GM23248 (cell line): ENCODE data around the gene ACVRL1. TPM values are rescaled to one million over a fixed set of nuclear protein-coding genes. Genes with fewer than 3 reads are reported as not detected.

ENCODE experiments used
- DNase-seq: peaks from one replicate; pipeline ENCODE4 v3.0.0-alpha.2; 2015
- H2AFZ ChIP-seq: fragments of 200-600 bp; sonication (generic); 2 replicates; pipeline ENCODE4 v1.6.1; 2016; ENCODE audit warnings: antibody characterized with exemption
- H3F3A ChIP-seq: fragments of 200-600 bp; sonication (generic); 2 replicates; pipeline ENCODE4 v1.6.1; 2016; ENCODE audit warnings: mild to moderate bottlenecking, antibody characterized with exemption, mixed run types; ENCODE audit not compliant: insufficient read depth
- H3K27ac ChIP-seq: fragments of 200-600 bp; sonication (generic); 2 replicates; pipeline ENCODE4 v1.5.1; 2016; ENCODE audit warnings: mild to moderate bottlenecking
- H3K27me3 ChIP-seq: fragments of 200-600 bp; sonication (generic); replicated peaks from 2 replicates; pipeline ENCODE4 v1.6.1; 2016; ENCODE audit warnings: mild to moderate bottlenecking; ENCODE audit not compliant: insufficient read depth
- H3K36me3 ChIP-seq: fragments of 200-600 bp; sonication (generic); 2 replicates; pipeline ENCODE4 v1.6.1; 2016; ENCODE audit warnings: low read depth, mild to moderate bottlenecking
- H3K4me1 ChIP-seq: fragments of 200-600 bp; sonication (generic); 2 replicates; pipeline ENCODE4 v1.6.1; 2016; ENCODE audit warnings: mild to moderate bottlenecking; ENCODE audit not compliant: insufficient read depth
- H3K4me2 ChIP-seq: fragments of 200-600 bp; sonication (generic); one replicate; pipeline ENCODE4 v1.6.1; 2016; ENCODE audit warnings: mild to moderate bottlenecking; ENCODE audit not compliant: unreplicated experiment
- H3K4me3 ChIP-seq: fragments of 200-600 bp; sonication (generic); 2 replicates; pipeline ENCODE4 v1.5.1; 2016; ENCODE audit warnings: mild to moderate bottlenecking
- H3K79me2 ChIP-seq: fragments of 200-600 bp; sonication (generic); 2 replicates; pipeline ENCODE4 v1.6.1; 2016; ENCODE audit warnings: mild to moderate bottlenecking; ENCODE audit not compliant: insufficient read depth
- H3K9ac ChIP-seq: fragments of 200-600 bp; sonication (generic); 2 replicates; pipeline ENCODE4 v1.6.1; 2016; ENCODE audit warnings: mild to moderate bottlenecking
- H3K9me2 ChIP-seq: fragments of 200-600 bp; sonication (generic); 2 replicates; pipeline ENCODE4 v1.6.1; 2016; ENCODE audit warnings: mixed run types, mild to moderate bottlenecking, moderate library complexity; ENCODE audit not compliant: insufficient read depth
- H3K9me3 ChIP-seq: fragments of 200-600 bp; sonication (generic); one replicate; pipeline ENCODE4 v1.6.1; 2017; ENCODE audit warnings: low read depth
- H4K20me1 ChIP-seq: fragments of 200-600 bp; sonication (generic); 2 replicates; pipeline ENCODE4 v1.6.0; 2016; ENCODE audit not compliant: insufficient read depth
- EZH2 ChIP-seq: fragments of 200-600 bp; sonication (generic); IDR thresholded peaks from 2 replicates; pipeline ENCODE4 v1.6.1; 2018; ENCODE audit warnings: antibody characterized with exemption, mild to moderate bottlenecking; ENCODE audit not compliant: insufficient read depth, poor library complexity, severe bottlenecking
- EZH2phosphoT487 ChIP-seq: fragments of 200-600 bp; sonication (generic); IDR thresholded peaks from 2 replicates; pipeline ENCODE4 v1.6.1; 2018; ENCODE audit warnings: antibody characterized with exemption, moderate library complexity, mild to moderate bottlenecking, low read depth; ENCODE audit not compliant: insufficient read depth
- WGBS, 2 experiments: methylation state at CpG; one replicate each; pipeline ENCODE4 v1.1.6; 2015 to 2017; ENCODE audit warnings: low lambda C conversion rate in 2 of 2, low coverage in 1 of 2; ENCODE audit errors: missing lambda C conversion rate in 2 of 2; 5-methylcytosine and 5-hydroxymethylcytosine counted together
- in situ Hi-C: fragments of 300-500 bp; cut with MboI; formaldehyde crosslinking; loops from 2 replicates; pipeline ENCODE4 v1.15.0; 2020
- polyA plus RNA-seq: library from polyadenylated mRNA; unstranded; fragments of >200 nt; fragmentation: Nextera tagmentation; extraction: Ambion mirVana; gene quantifications from 2 replicates; pipeline ENCODE4 v1.2.1, GENCODE V29; 2016
- total RNA-seq: library from RNA; depleted of rRNA; stranded (reverse); fragments of >200 nt; shearing (Covaris generic); gene quantifications from 2 replicates; pipeline ENCODE4 v1.2.3, GENCODE V29; 2014

ACVRL1 gene
- total and polyA plus RNA-seq, 2 experiments from 2014 or later = 19.1 to 114 TPM

GRCh38 chr12:51950682-51951198 lies 43.4 kb downstream of the ACVRL1 start:
- WGBS, 2 experiments = 0 to 1% methylated on average over 5 of the region's 5 CpGs
- H3F3A ChIP-seq = peaks cover 50% of the 10 kb centered on the region
- TF ChIP-seq EZH2 (no peak), EZH2phosphoT487 (no peak)
- no peaks in the 10 kb centered on the region for H3K36me3 ChIP-seq
- H3K4me2 ChIP-seq = peak overlapping the region; percentile 100
- H3K4me3 ChIP-seq = peak overlapping the region; percentile 98
- H3K9ac ChIP-seq = peak overlapping the region; percentile 85
- H3K27ac ChIP-seq = peak overlapping the region; percentile 39; the same call in 1 of the 2 replicates
- H4K20me1 ChIP-seq = 0 out of 2 replicates have a peak, but pooled peaks cover 3% of the 10 kb centered on the region
- H3K9me3 ChIP-seq = no peaks in the 10 kb centered on the region
- H3K79me2 ChIP-seq = peaks cover 44% of the 10 kb centered on the region
- H3K9me2 ChIP-seq = no peaks in the 10 kb centered on the region
- H3K4me1 ChIP-seq = peaks cover 48% of the 10 kb centered on the region
- no peaks in the 10 kb centered on the region for H3K27me3 ChIP-seq
- DNase-seq = no peak
- in situ Hi-C loops = no loop called here
- peak overlapping the region; percentile 99 for H2AFZ ChIP-seq

GRCh38 chr12:51951199-51951842 lies 44.0 kb downstream of the ACVRL1 start, which contains the start of gene ACVR1B:
TSS of gene ACVR1B (plus strand) at chr12:51951699. CDS start at chr12:51951744, 45 bp downstream.
- peak within 1 kb of the TSS; percentile 99 for H2AFZ ChIP-seq
- peak within 1 kb of the TSS; percentile 97 for H3K9ac ChIP-seq
- WGBS, 2 experiments = 0 to 1% methylated on average over 44 to 57 of the region's 86 CpGs
- H3K9me2 ChIP-seq = no peaks in the 10 kb centered on the region
- no peaks in the 10 kb centered on the region for H3K36me3 ChIP-seq
- H3F3A ChIP-seq = peaks cover 53% of the 10 kb centered on the region
- H3K4me2 ChIP-seq = peak within 1 kb of the TSS; percentile 100
- H3K4me3 ChIP-seq = peak within 1 kb of the TSS; percentile 98
- no peaks in the 10 kb centered on the region for H3K27me3 ChIP-seq
- TF ChIP-seq EZH2phosphoT487 = no peak
- TF ChIP-seq EZH2 = no peak
- H3K79me2 ChIP-seq = peaks cover 49% of the 10 kb centered on the region
- H4K20me1 ChIP-seq = 0 out of 2 replicates have a peak, but pooled peaks cover 3% of the 10 kb centered on the region
- in situ Hi-C loops = no loop called here
- peak within 1 kb of the TSS; percentile 49 for H3K27ac ChIP-seq
- DNase-seq = peak; percentile 97
- H3K4me1 ChIP-seq = peaks cover 52% of the 10 kb centered on the region
- H3K9me3 ChIP-seq = no peaks in the 10 kb centered on the region

- DNase-seq = peak; percentile 49
- no peak for TF ChIP-seq EZH2phosphoT487
- TF ChIP-seq EZH2 = no peak
- Histone ChIP-seq H3K9me3 (no peaks in the 10 kb centered on the region), H3K9me2 (no peaks in the 10 kb centered on the region), H3K36me3 (no peaks in the 10 kb centered on the region), H3K4me3 (peak overlapping the region; percentile 96), H4K20me1 (0 out of 2 replicates have a peak, but pooled peaks cover 3% of the 10 kb centered on the region), H3K27me3 (no peaks in the 10 kb centered on the region), H3K4me1 (peaks cover 52% of the 10 kb centered on the region), H2AFZ (peak overlapping the region; percentile 64; the same call in 1 of the 2 replicates), H3F3A (peaks cover 53% of the 10 kb centered on the region), H3K4me2 (peak overlapping the region; percentile 88), H3K27ac (peak overlapping the region; percentile 49), H3K9ac (peak overlapping the region; percentile 97), H3K79me2 (peaks cover 57% of the 10 kb centered on the region)
- 2% methylated on average over 39 to 47 of the region's 50 CpGs for WGBS, 2 experiments
- in situ Hi-C loops = no loop called here
Measured at GRCh38 chr12:51951843-51952722, 44.8 kb downstream of the ACVRL1 start.

- H3K9me2 ChIP-seq = no peaks in the 10 kb centered on the region
- no peaks in the 10 kb centered on the region for H3K36me3 ChIP-seq
- no peaks in the 10 kb centered on the region for H3K9me3 ChIP-seq
- TF ChIP-seq EZH2 (no peak), EZH2phosphoT487 (no peak)
- peaks cover 53% of the 10 kb centered on the region for H3F3A ChIP-seq
- no peak overlapping the region for H3K27ac ChIP-seq
- H3K4me1 ChIP-seq = peaks cover 57% of the 10 kb centered on the region
- H3K4me2 ChIP-seq = peak overlapping the region; percentile 88
- H3K9ac ChIP-seq = peak overlapping the region; percentile 97
- DNase-seq = no peak
- no peaks in the 10 kb centered on the region for H3K27me3 ChIP-seq
- in situ Hi-C loops = no loop called here
- peak overlapping the region; percentile 96 for H3K4me3 ChIP-seq
- H2AFZ ChIP-seq = no peak overlapping the region
- WGBS, 2 experiments = 55 to 58% methylated on average over 8 of the region's 8 CpGs
- H4K20me1 ChIP-seq = peaks cover 3% of the 10 kb centered on the region; the same call in 1 of the 2 replicates
- H3K79me2 ChIP-seq = peaks cover 67% of the 10 kb centered on the region
Measured at GRCh38 chr12:51953089-51953488, 45.8 kb downstream of the ACVRL1 start.
